Adrenal gland (tissue), 12 donors: Measurements from ENCODE around the gene LNPEP. TPM values are rescaled to one million over a fixed set of nuclear protein-coding genes. Genes with fewer than 3 reads are reported as not detected.

Experiments
- DNase-seq, 7 donors: peaks; one replicate each; pipeline ENCODE4 v3.0.0-alpha.2; 2019 to 2020
- H3K27ac ChIP-seq, 5 donors: fragments of 200-600 bp; sonication (generic) in 4 of 5; 1 replicate in 3 of 5; 2 replicates in 2 of 5; pipeline versions ENCODE4 v1.5.1 to v1.8.0; 2016 to 2020; ENCODE audit warnings: mild to moderate bottlenecking in 1 of 5
- H3K27me3 ChIP-seq: fragments of 200-600 bp; 2 replicates; pipeline ENCODE4 v1.8.0; 2021
- H3K36me3 ChIP-seq, 2 donors: fragments of 200-600 bp; replicated peaks in 1 of 2; 1 replicate in 1 of 2; 2 replicates in 1 of 2; pipeline versions ENCODE4 v1.5.1 to v1.8.0; 2018 to 2022
- H3K4me1 ChIP-seq, 2 donors: fragments of 200-600 bp; replicated peaks in 1 of 2; 1 replicate in 1 of 2; 2 replicates in 1 of 2; pipeline versions ENCODE4 v1.5.1 to v1.8.0; 2018 to 2021
- H3K4me3 ChIP-seq, 4 donors: fragments of 200-600 bp; sonication (generic) in 3 of 4; one replicate each; pipeline ENCODE4 v1.5.1; 2016 to 2018
- H3K9me3 ChIP-seq, 3 donors: fragments of 200-600 bp; sonication (generic) in 1 of 3; replicated peaks in 1 of 3; 1 replicate in 2 of 3; 2 replicates in 1 of 3; pipeline versions ENCODE4 v1.5.1 to v1.8.0; 2016 to 2021
- CTCF ChIP-seq, 6 experiments: fragments of 450-650 bp in 4 of 6; fragments of 200-600 bp in 2 of 6; sonication (generic) in 1 of 6; IDR thresholded peaks; 1 replicate in 5 of 6; 2 replicates in 1 of 6; pipeline versions ENCODE4 v1.5.1 to v1.8.0; 2016 to 2021; ENCODE audit warnings: antibody characterized with exemption in 6 of 6, mild to moderate bottlenecking in 2 of 6, moderate library complexity in 1 of 6
- POLR2A ChIP-seq, 2 donors: fragments of 450-650 bp; IDR thresholded peaks; one replicate each; pipeline ENCODE4 v1.6.1; 2017; ENCODE audit warnings: antibody characterized with exemption in 2 of 2, mild to moderate bottlenecking in 2 of 2, moderate library complexity in 1 of 2
- whole genome bisulfite sequencing, 4 donors: extraction: QIAGEN DNeasy Blood & Tissue Kit in 2 of 4; methylation state at CpG; one replicate each; pipeline versions ENCODE4 v1.1.5 to v1.1.7; 2013 to 2017; 5-methylcytosine and 5-hydroxymethylcytosine counted together
- intact Hi-C, 2 donors: fragments of 100-400 bp; cut with DNase I; formaldehyde crosslinking; loops; one replicate each; pipeline versions ENCODE4 v1.14.1 to v1.15.0; 2022 to 2023
- polyA plus RNA-seq, 3 donors: library from polyadenylated mRNA; stranded (reverse); fragments of 200-250 nt in 2 of 3; fragments of 350-450 nt in 1 of 3; fragmentation: Illumina TruSeq in 1 of 3; extraction: RNeasy Lipid Tissue Mini Kit (QIAGEN cat#74804) in 1 of 3; gene quantifications; one replicate each; pipeline ENCODE4 v1.2.3, GENCODE V29; 2013 to 2014
- total RNA-seq, 9 donors: library from RNA; depleted of rRNA in 4 of 9; stranded (reverse); fragments of >200 nt in 4 of 9; fragments of 120-200 nt in 1 of 9; fragmentation: NEBNext Ultra II Directional in 1 of 9; extraction: Animal tissue kit (Norgen Biotek cat#: 25700) in 1 of 9; gene quantifications; one replicate each; pipeline versions ENCODE4 v1.1.0 to v1.2.4, GENCODE V29; 2013 to 2023
- donor health status: healthy with polysubstance abuse.
- donor health status: Bipolar disorder and iron deficiency.
- donor health status: DM: yes; HTN: yes; CAD: no.
- donor health status: DM: no; HTN: no; CAD: no.
- donor health status: DM: no; HTN: no; CAD: no.
- donor health status: DM: yes; HTN: yes; CAD: no.

The LNPEP gene
- total and polyA plus RNA-seq, 12 donors = 2.3 to 35.4 (median 20.8) TPM

- no peak for TF ChIP-seq CTCF (IDR thresholded peaks at IDR 0.05)
- no peak for TF ChIP-seq POLR2A (IDR thresholded peaks at IDR 0.05)
- Histone ChIP-seq H3K36me3 (peaks cover 0 to 21% of the 10 kb centered on the region in 2 donors), H3K4me3 (no peak overlapping the region), H3K9me3 (no peaks in the 10 kb centered on the region), H3K4me1 (peaks cover 0 to 5% of the 10 kb centered on the region in 2 donors), H3K27me3 (no peaks in the 10 kb centered on the region), H3K27ac (no peak overlapping the region)
- DNase-seq = no peak
- WGBS, 4 donors = 73 to 88% (median 86%) methylated on average over 3 of the region's 3 CpGs
- intact Hi-C loops = no loop called here
Observed at GRCh38 chr5:97010606-97011005, 74.7 kb downstream of the LNPEP start.

- H3K9me3 ChIP-seq = no peaks in the 10 kb centered on the region
- H3K4me1 ChIP-seq = peaks cover 0 to 5% of the 10 kb centered on the region in 2 donors
- H3K27ac ChIP-seq = no peak overlapping the region
- H3K36me3 ChIP-seq = peaks cover 0 to 18% of the 10 kb centered on the region in 2 donors
- intact Hi-C loops = no loop called here
- DNase-seq = no peak
- no peak overlapping the region for H3K4me3 ChIP-seq
- WGBS, 4 donors = 96 to 98% (median 96%) methylated on average over 2 of the region's 2 CpGs
- no peaks in the 10 kb centered on the region for H3K27me3 ChIP-seq
- TF ChIP-seq CTCF (IDR thresholded peaks at IDR 0.05) = no peak
- TF ChIP-seq POLR2A (IDR thresholded peaks at IDR 0.05) = no peak
Observed at GRCh38 chr5:97011567-97011966, 75.7 kb downstream of the LNPEP start.

GRCh38 chr5:97019435-97020117 lies 83.7 kb downstream of the LNPEP start:
- TF ChIP-seq POLR2A (IDR thresholded peaks at IDR 0.05) (no peak), CTCF (IDR thresholded peaks at IDR 0.05) (no peak)
- intact Hi-C loops = no loop called here
- DNase-seq = no peak
- H3K36me3 ChIP-seq = peaks cover 0 to 38% of the 10 kb centered on the region in 2 donors
- 91 to 97% (median 91%) methylated on average over 5 of the region's 5 CpGs for WGBS, 4 donors
- no peaks in the 10 kb centered on the region for H3K4me1 ChIP-seq
- H3K4me3 ChIP-seq = no peak overlapping the region
- no peaks in the 10 kb centered on the region for H3K9me3 ChIP-seq
- no peak overlapping the region for H3K27ac ChIP-seq
- no peaks in the 10 kb centered on the region for H3K27me3 ChIP-seq

DNA sequence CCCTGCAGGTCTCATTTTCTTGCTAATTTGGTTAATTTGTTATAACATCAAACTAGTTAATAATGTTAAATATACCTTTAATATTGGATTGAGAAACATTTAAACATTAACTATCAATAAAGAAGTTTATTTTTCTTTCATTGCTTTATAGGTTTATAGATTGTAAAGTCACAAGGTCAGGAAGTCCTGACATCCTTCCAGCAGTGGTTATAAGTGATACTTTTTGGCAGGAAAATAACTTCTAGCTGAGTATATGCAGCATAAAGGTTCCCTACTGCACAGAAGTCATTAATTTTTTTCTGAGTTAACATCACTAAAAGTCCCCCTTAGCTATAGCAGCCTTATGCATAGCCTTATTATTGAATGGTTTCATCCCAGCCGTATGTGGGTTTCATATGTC lies 85.5 kb downstream of the LNPEP start:
- intact Hi-C loops = no loop called here
- H3K4me3 ChIP-seq = no peak overlapping the region
- no peak for DNase-seq
- no peaks in the 10 kb centered on the region for H3K4me1 ChIP-seq
- H3K27ac ChIP-seq = no peak overlapping the region
- 92 to 100% (median 96%) methylated on average over 1 of the region's 1 CpG for WGBS, 4 donors
- no peaks in the 10 kb centered on the region for H3K9me3 ChIP-seq
- H3K36me3 ChIP-seq = peaks cover 0 to 42% of the 10 kb centered on the region in 2 donors
- TF ChIP-seq CTCF (IDR thresholded peaks at IDR 0.05) = no peak
- TF ChIP-seq POLR2A (IDR thresholded peaks at IDR 0.05) = no peak
- H3K27me3 ChIP-seq = no peaks in the 10 kb centered on the region
